Caki2 (cell line): Measurements from ENCODE around the gene ASPG. TPM values are rescaled to one million over a fixed set of nuclear protein-coding genes. Genes with fewer than 3 reads are reported as not detected.

ENCODE experiments used
- DNase-seq: peaks from one replicate; pipeline ENCODE4 v3.0.0-alpha.2; 2015; ENCODE audit warnings: low read depth
- in situ Hi-C: cut with HindIII; loops from 2 replicates; pipeline ENCODE4 v1.10.0; 2016; ENCODE audit warnings: low sequenced_read_pairs, low pct_unique_long_range_greater_than_20kb, mixed read lengths
- total RNA-seq: library from RNA; depleted of rRNA; stranded (reverse); fragments of >200 nt; shearing (Covaris generic); gene quantifications from 2 replicates; pipeline ENCODE4 v1.2.3, GENCODE V29; 2014; ENCODE audit warnings: low replicate concordance; rRNA removed

ASPG gene
- total RNA-seq = not detected in 2 replicates

DNA sequence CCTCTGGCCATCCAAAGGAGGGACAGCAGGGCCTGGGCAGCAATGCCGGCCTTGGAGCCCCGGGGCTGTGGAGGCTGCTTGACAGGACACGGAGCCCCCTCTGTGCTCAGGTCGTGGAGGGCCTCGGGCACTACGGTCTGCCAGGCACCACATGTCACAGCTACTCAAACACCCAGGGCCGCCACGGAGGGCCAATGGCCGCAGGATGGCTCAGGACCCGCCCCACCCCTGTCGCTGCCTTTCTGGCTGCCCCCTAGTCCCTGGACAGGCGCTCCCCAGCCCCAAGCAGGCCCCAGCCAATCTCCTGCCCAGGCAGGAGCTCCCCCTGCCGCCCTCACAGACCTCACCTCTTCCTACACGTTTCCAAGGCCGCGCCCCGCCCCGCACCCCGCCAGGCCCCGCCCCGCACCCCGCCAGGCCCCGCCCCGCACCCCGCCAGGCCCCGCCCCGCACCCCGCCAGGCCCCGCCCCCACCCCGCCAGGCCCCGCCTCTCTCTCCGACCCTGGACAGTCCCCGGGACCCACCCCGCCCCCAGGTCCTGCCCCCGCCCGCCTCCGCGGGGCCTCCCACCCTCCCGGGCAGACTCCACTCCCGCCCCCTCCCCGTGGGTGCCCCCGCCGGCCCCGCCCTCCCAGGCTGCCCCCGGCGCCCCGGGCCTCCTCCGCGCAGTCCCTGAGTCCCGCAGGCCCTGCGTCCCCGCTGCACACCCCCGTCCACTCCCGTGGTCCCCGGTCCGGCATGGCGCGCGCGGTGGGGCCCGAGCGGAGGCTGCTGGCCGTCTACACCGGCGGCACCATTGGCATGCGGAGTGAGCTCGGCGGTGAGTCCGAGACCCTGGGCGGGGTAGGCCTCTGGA lies at the start of gene ASPG:
Gene ASPG (plus strand): TSS at position 669 of the 857 bp plus-strand sequence. CDS start 71 bp downstream, at position 740.
- no peak for DNase-seq
- in situ Hi-C loops = no loop called here

DNA sequence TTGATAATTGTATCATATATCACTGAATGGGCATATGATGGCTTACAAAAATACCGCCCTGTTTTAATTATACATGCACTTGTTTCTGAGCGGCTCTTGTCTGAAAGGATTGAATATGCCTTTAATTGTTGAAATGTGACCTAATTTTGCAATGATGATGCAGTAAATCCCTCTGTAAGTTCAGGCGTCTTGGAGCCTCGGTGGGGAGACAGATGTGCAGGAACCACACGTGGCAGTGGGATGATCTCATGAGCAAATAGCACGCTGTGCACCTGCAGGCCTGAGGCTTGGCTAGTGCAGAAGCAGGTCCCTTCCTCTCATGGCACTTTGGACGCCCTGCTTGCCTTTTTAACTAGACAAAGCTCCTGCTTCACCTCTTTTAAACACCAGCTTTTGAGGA lies 49.3 kb upstream of the ASPG start:
- in situ Hi-C loops = no loop called here

DNA sequence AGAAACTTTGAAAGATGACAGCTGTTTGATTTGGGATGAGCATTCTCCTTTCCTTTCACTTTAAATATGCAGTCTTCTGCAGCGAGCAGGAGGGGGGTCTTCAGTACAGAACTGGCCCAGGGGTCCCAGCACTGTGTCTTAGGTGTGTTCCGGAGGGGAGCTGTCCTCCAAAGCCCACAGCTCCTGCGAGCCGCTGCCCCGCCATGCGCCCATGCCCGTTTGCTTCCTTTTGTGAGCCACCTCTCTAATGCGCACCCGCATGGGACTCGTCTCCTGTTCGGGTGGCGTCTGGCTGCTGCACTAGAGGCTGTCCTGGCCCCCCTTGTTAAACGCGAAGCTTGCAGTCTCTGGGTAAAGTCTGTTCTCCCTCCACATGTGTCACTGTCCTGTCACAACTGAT lies 48.4 kb upstream of the ASPG start:
- DNase-seq = no peak
- in situ Hi-C loops = no loop called here

More for the DNA sequence above, 49.3 kb upstream of the ASPG start:
- DNase-seq = no peak

DNA sequence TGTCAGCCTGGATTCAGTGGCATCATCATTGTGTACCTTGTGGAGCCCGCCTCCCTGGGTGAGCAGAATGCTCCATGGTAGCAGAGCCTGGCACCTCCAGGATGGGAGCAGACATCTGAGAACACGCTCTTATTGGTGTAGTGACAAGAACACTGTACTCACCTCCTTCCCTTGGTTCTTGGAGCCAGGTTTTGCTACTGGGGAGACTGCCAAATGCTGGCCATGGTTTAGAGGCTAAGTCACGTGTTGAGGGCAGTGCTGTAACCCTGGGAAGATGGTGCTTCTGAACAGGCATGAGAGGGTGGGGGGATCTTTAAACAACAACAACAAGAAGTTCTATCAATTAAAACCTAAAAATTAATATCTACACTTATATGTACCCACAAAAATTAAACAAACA lies 47.6 kb upstream of the ASPG start:
- in situ Hi-C loops = no loop called here
- DNase-seq = no peak

DNA sequence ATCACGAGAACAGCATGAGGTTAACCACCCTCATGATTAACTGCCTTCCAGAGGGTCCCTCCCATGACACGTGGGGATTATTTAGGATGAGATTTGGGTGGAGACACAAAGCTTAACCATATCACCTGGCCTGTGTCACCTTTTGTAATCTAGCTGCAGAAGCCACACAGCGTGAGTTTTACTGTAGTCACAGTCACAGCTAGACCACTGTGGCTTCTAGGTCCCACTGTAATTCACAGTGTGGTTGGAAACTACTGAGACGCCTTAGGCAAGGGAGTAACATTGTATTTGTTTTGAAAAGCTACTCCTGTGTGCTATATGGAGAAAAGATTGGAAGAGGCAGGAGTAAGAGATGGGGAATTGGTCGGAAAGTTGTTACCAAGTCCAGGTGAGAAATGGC lies 46.3 kb upstream of the ASPG start:
- no peak for DNase-seq
- in situ Hi-C loops = no loop called here

DNA sequence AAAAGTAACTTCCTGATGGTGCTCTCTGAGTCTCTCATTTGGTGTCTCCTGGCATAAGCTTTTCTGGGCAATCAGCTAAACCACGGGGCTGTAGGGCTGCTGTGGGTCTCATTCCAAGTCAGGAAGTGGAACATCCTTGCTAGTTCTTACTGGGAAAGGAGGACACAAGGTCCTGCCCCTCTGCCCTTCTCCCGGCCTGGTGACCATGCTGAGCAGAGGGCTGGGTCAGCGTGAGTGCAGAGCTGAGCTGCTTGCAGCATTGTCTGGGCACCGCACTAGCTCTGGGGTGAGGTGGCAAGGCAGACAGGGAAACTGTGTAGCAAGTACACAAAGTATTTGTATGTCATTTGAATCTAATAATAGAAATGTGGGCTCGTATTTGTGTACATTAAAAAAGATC lies 45.0 kb upstream of the ASPG start:
- in situ Hi-C loops = no loop called here
- no peak for DNase-seq

DNA sequence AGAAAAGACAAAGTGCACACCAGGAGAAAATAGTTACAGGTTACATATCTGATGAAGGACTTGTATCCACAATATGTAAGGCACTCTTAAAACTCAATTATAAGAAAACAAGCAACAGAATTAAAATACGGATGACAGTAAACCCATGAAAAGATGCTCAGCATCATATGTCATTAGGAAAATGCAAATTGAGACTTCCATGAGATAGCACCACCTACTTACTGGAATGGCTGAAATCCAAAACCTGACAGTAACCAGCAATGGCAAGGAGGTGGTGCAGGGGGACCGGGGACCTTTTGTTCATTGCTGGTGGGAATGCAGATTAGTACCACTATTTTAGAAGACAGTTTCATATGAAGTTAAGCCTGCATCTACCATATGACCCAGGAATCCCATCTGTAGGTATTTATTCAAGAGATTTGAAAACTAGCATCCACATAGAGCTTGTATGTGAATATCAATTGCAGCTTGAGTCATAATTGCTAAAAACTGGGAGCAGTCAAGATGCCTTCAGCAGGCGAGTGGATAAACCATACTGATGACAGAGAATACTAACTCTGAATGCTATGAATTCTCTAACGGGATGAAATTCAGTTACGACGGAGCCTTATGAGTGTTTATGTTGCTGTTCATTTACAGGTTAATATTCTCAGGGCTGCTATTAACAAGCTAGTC lies 43.9 kb upstream of the ASPG start:
- DNase-seq = no peak

DNA sequence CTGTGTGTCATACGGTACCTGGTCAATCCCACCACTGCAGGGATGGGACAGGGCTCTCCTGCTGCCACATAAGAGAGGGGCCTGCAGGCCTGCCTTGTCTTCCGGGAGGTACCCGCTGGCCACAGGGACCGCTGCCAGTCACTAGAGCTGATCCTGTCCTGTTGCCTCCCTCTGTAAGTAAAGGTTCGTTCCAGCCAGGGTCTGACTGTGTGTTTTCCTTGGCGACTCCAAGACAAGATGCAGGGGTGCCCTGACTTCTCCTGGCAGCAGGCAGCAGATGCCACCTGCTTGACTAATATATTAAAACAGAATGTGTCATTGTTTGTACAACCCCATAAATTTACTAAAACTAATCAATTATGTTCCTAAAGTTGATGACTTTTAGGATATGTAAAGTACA lies 41.5 kb upstream of the ASPG start:
- no peak for DNase-seq
- in situ Hi-C loops = no loop called here

More for the DNA sequence above, 43.9 kb upstream of the ASPG start:
- in situ Hi-C loops = no loop called here

DNA sequence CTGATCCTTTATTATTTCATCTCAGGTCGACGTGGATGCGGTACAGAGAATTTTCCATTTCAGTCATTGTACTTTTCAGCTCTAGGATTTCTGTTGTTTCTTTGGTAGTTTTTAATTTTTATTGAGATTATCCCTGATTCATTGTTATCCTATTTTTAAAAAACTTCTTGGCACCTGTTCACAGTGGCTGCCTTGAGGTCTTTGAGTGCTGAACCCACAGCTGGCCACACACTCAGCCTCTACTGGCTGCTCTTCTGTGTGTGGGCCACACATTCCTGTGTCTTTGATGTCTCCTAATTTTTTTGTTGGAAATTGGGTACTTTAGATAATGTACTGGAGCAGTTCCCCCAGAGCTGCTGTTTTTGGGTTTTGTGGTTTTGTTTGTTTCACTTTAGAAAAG lies 37.7 kb upstream of the ASPG start:
- in situ Hi-C loops = no loop called here
- DNase-seq = no peak

DNA sequence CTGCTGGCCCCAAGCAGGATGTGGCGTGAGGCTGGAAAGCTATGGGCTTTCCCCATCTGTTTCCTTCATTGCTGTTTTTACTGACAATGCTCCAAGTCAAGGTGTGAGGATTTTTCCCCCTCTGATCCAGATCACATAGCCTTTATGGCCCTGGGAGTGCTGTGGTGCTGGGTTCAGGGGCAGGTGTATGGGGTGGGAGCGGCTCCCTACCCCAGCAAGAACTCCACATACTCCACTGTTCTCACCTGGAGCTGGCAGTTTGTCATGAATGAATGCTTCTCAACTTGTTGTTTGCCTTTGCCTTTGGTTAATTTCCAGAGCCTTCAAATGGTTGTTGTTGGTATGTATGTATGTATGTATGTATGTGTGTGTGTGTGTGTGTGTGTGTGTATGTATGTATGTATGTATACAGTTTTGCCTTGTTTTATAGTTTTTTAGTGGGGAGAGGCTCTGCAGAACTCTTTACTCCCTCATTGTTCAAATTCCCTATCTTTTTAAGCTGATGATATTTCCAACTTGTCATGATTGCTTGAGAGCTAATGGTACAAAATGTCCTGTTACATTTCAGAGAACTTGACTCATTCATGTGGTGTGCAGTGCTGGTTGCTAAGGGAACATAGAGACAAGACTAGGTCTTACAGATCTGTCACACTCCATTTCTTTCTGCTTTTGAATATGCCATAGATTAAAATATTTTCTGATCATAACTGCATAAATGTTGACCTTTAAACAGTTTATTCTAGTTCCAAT lies 36.6 kb upstream of the ASPG start:
- no peak for DNase-seq

DNA sequence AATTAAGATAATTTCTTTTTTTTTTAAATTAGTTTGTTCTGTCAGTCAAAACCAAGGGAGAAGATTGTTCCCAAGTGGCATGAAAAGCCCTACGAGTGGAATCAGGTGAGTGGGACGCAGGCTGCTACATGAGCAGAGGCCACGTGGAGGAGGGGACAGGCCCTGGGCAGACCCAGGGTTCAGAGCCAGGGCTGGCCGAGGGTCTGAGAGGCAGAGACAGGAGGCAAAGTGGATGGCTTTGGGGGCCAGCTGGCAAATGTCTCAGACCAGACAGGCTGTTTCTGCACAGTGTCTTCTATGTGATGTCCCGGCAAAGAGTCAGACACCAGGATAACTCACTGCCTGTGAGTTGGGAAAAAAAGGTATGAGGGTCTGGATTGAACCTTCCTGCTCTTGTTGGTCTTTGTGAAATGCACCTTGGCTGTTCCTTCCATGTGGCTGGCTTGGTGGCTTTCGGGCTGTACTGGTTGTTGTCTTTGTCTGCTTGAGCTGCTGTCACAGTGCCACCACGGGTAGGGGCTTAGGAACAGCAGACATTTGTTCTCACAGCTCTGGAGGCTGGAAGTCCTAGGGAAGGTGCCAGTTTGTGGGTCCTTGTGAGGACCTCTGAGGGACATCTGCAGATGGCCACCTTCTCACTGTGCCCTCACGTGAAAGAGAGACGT lies 35.8 kb upstream of the ASPG start:
- no peak for DNase-seq
- in situ Hi-C loops = no loop called here

More for the DNA sequence above, 36.6 kb upstream of the ASPG start:
- in situ Hi-C loops = no loop called here

DNA sequence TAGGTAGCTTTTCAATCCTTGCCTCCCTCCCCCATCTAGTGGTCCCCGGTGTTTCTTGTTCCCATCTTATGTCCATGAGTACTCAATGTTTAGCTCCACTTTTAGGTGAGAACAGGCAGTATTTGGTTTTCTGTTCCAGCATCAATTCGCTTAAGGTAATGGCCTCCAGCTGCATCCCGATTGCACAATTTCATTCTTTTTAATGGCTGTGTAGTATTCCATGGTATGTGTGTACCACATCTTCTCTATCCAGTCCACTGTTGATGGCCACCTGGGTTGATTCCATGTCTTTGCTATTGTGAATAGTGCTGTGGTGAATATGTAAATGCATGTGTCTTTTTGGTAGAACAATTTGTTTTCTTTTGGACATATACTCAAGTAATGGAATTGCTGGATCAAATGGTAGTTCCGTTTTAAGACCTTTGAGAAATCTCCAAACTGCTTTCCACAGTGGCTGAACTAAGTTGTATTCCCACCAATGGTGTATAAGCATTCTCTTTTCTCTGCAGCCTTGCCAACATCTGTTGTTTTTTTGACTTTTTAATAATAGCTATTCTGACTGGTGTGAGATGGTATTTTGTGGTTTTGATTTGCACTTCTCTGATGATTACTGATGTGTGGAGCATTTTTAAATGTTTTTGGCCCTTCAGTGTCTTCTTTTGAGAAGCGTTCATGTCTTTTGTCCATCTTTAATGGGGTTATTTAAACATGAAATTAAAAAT lies 34.2 kb upstream of the ASPG start:
- in situ Hi-C loops = no loop called here
- no peak for DNase-seq

DNA sequence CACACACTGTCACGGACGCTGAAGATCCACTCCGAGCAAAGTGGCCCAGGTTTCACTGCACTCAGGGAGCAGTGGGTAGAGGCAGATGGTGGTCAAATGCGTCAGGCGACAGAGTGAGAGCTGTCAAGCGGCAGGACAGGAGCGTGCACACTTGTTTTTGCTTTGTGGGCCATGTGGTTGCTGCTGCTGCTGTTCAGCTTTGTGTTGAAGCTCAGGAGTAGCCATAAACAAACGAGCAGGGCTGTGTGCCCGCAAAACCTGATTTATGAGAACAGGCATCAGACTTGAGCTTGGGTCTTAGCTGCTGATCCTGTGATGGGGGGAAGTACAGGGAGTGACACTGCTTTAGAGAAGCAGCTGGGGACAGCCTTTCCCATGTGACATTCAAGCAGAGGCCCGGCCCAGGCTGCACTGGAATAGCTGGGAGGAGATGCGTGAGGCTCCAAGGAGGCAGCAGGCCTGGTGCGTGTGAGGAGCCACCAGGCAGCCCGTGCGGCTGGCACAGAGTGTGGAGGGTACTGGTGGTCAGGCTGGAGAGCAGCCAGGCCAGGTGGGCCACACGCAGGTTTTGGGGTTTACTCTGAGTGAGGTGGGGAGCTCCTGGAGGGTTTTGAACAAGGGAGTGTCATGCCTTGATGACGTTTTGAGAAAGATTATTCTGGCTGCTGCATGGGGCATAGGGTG lies 31.1 kb upstream of the ASPG start:
- in situ Hi-C loops = no loop called here
- no peak for DNase-seq

DNA sequence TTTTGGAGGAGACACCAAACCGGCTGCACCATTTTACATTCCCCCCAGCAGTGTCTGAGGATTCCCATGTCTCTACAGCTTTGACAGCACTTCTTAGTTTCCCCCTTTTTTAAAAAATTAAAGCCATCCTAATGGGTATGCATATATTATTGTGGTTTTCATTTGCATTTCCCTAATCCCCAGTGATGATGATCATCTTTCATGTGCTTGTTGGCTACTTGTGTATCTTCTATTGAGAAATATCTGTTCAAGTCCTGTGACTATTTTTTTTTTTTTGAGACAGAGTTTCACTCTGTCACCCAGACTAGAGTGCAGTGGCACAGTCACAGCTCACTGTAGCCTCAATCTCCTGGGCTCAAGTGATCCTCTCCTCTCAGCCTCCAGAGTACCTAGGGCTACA lies 23.2 kb upstream of the ASPG start:
- in situ Hi-C loops = no loop called here
- no peak for DNase-seq

DNA sequence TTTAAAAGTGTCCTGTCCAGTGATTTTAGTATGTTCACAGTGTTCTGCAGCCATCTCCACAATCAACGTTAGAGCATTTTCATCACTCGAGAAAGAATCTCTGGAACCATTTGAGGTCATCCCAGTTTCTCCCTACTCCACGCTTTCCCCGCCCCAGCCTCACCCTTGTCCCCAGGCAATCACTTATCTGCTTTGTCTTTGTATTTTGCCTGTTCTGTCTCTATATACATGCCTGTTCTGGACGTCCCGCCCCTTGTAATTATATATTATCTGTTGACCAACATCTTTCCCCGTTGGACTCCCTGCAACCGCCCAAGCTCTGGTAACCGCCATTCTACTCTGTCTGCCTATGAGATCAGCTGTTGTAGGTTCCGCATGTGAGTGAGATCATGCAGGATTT lies 21.5 kb upstream of the ASPG start:
- in situ Hi-C loops = no loop called here
- DNase-seq = no peak

DNA sequence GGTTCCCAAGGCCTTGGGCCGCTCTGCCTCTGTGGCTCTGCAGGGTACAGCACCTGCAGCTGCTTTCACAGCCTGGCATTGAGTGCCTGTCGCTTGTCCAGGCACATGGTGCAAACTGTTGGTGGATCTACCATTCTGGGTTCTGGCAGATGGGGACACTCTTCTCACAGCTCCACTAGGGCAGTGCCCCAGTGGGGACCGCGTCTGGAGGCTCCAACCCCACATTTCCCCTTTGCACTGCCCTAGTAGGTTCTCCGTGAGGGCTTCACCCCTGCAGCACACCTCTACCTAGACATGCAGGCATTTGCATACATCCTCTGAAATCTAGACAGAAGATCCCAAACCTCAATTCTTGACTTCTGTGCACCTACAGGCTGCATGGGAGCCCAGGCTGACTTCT lies 19.2 kb upstream of the ASPG start:
- DNase-seq = no peak
- in situ Hi-C loops = no loop called here

DNA sequence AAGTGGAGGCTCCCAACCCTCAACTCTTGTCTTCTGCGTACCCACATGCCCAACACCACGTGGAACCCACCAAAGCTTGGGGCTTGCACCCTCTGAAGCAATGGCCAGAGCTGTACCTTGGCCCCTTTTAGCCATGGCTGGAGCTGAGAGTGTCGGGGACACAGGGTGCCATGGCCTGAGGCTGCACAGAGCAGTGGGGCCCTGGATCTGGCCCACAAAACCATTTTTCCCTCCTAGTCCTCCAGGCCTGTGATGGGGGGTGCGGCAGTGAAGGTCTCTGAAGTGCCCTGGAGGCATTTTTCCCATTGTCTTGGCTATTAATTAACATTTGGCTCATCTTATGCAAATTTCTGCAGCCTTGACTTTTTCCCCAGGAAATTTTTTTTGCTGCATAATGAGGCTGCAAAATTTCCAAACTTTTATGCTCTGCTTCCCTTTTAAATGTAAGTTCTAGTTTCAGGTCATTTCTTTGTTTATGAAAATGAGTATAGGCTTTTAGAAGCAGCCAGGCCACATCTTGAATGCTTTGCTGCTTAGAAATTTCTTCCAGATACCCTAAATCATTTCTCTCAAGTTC lies 18.7 kb upstream of the ASPG start:
- in situ Hi-C loops = no loop called here
- DNase-seq = no peak
